NT2/D1 (cell line): Measurements from ENCODE around the gene SEC24D.

Experiments used
- DNase-seq: peaks from one replicate; pipeline ENCODE4 v3.0.0-alpha.2; 2011; ENCODE audit warnings: low read depth, low spot score
- H3K27me3 ChIP-seq: 2 replicates; pipeline ENCODE4 v1.6.0; 2011; ENCODE audit warnings: mild to moderate bottlenecking; ENCODE audit not compliant: insufficient read length, insufficient read depth
- H3K36me3 ChIP-seq: 2 replicates; pipeline ENCODE4 v1.6.1; 2011; ENCODE audit warnings: mild to moderate bottlenecking, low read length, mixed read lengths; ENCODE audit not compliant: insufficient read depth, insufficient read length
- H3K4me1 ChIP-seq: 2 replicates; pipeline ENCODE4 v1.5.1; 2011; ENCODE audit not compliant: insufficient read depth, insufficient read length
- H3K4me3 ChIP-seq: 2 replicates; pipeline ENCODE4 v1.5.1; 2011; ENCODE audit warnings: low read depth; ENCODE audit not compliant: insufficient read length
- H3K9ac ChIP-seq: 2 replicates; pipeline ENCODE4 v1.6.0; 2011; ENCODE audit warnings: low read depth; ENCODE audit not compliant: insufficient read length
- H3K9me3 ChIP-seq: 2 replicates; pipeline ENCODE4 v1.5.1; 2011; ENCODE audit warnings: mild to moderate bottlenecking, low read length; ENCODE audit not compliant: insufficient read depth
- SUZ12 ChIP-seq: IDR thresholded peaks from 2 replicates; pipeline ENCODE4 v1.6.1; 2011; ENCODE audit not compliant: insufficient read length, insufficient read depth; ENCODE audit errors: extremely low read depth
- YY1 ChIP-seq: IDR thresholded peaks from 2 replicates; pipeline ENCODE4 v1.6.1; 2011; ENCODE audit not compliant: insufficient read length, insufficient read depth
- ZNF274 ChIP-seq: IDR thresholded peaks from 2 replicates; pipeline ENCODE4 v1.6.1; 2011; ENCODE audit warnings: mild to moderate bottlenecking, low read depth, low read length

The SEC24D gene

GRCh38 chr4:118760493-118760892 is 75.4 kb downstream of the SEC24D start:
- Histone ChIP-seq H3K9ac (no peak overlapping the region), H3K36me3 (peaks cover 56% of the 10 kb centered on the region), H3K4me3 (no peak overlapping the region), H3K9me3 (no peaks in the 10 kb centered on the region), H3K4me1 (no peaks in the 10 kb centered on the region), H3K27me3 (no peaks in the 10 kb centered on the region)
- TF ChIP-seq SUZ12 (no peak), YY1 (no peak), ZNF274 (no peak)
- no peak for DNase-seq

GRCh38 chr4:118760092-118760491 is 75.8 kb downstream of the SEC24D start:
- H3K4me1 ChIP-seq, result no peaks in the 10 kb centered on the region
- H3K9ac ChIP-seq, result no peak overlapping the region
- no peaks in the 10 kb centered on the region for H3K27me3 ChIP-seq
- no peak for TF ChIP-seq YY1
- no peak for TF ChIP-seq ZNF274
- TF ChIP-seq SUZ12, result no peak
- no peak overlapping the region for H3K4me3 ChIP-seq
- DNase-seq, result no peak
- peaks cover 52% of the 10 kb centered on the region for H3K36me3 ChIP-seq
- H3K9me3 ChIP-seq, result no peaks in the 10 kb centered on the region

- no peak overlapping the region for H3K9ac ChIP-seq
Observed at GRCh38 chr4:118759481-118759880, 76.4 kb downstream of the SEC24D start.

GRCh38 chr4:118758293-118758692 is 77.6 kb downstream of the SEC24D start:
- no peaks in the 10 kb centered on the region for H3K4me1 ChIP-seq
- no peaks in the 10 kb centered on the region for H3K27me3 ChIP-seq
- no peak for TF ChIP-seq SUZ12
- no peak for TF ChIP-seq YY1
- TF ChIP-seq ZNF274, result no peak
- no peak overlapping the region for H3K9ac ChIP-seq
- DNase-seq, result no peak
- H3K36me3 ChIP-seq, result peaks cover 38% of the 10 kb centered on the region
- no peak overlapping the region for H3K4me3 ChIP-seq
- no peaks in the 10 kb centered on the region for H3K9me3 ChIP-seq

More at GRCh38 chr4:118759481-118759880, 76.4 kb downstream of the SEC24D start:
- no peak for TF ChIP-seq YY1
- TF ChIP-seq ZNF274, result no peak
- TF ChIP-seq SUZ12, result no peak
- Histone ChIP-seq H3K27me3 (no peaks in the 10 kb centered on the region), H3K4me3 (no peak overlapping the region), H3K4me1 (no peaks in the 10 kb centered on the region), H3K9me3 (no peaks in the 10 kb centered on the region), H3K36me3 (peaks cover 46% of the 10 kb centered on the region)
- no peak for DNase-seq

GRCh38 chr4:118757761-118758251 is 78.1 kb downstream of the SEC24D start:
- Histone ChIP-seq H3K9ac (no peak overlapping the region), H3K27me3 (no peaks in the 10 kb centered on the region), H3K36me3 (peaks cover 37% of the 10 kb centered on the region), H3K9me3 (no peaks in the 10 kb centered on the region), H3K4me3 (no peak overlapping the region), H3K4me1 (no peaks in the 10 kb centered on the region)
- TF ChIP-seq ZNF274, result no peak
- no peak for TF ChIP-seq SUZ12
- no peak for TF ChIP-seq YY1
- no peak for DNase-seq

- DNase-seq, result no peak
- no peak for TF ChIP-seq SUZ12
- no peak for TF ChIP-seq YY1
- no peak for TF ChIP-seq ZNF274
- Histone ChIP-seq H3K9ac (no peak overlapping the region), H3K4me1 (no peaks in the 10 kb centered on the region), H3K9me3 (no peaks in the 10 kb centered on the region), H3K4me3 (no peak overlapping the region), H3K36me3 (peaks cover 38% of the 10 kb centered on the region), H3K27me3 (no peaks in the 10 kb centered on the region)
Observed at GRCh38 chr4:118756958-118757357, 79.0 kb downstream of the SEC24D start.

GRCh38 chr4:118756429-118756828 is 79.5 kb downstream of the SEC24D start:
- Histone ChIP-seq H3K4me3 (no peak overlapping the region), H3K27me3 (no peaks in the 10 kb centered on the region), H3K9me3 (no peaks in the 10 kb centered on the region), H3K4me1 (no peaks in the 10 kb centered on the region), H3K36me3 (peaks cover 42% of the 10 kb centered on the region), H3K9ac (no peak overlapping the region)
- TF ChIP-seq ZNF274 (no peak), SUZ12 (no peak), YY1 (no peak)
- DNase-seq, result no peak
